ENCODE data around the gene MRPS23.

MRPS23 gene

DNA sequence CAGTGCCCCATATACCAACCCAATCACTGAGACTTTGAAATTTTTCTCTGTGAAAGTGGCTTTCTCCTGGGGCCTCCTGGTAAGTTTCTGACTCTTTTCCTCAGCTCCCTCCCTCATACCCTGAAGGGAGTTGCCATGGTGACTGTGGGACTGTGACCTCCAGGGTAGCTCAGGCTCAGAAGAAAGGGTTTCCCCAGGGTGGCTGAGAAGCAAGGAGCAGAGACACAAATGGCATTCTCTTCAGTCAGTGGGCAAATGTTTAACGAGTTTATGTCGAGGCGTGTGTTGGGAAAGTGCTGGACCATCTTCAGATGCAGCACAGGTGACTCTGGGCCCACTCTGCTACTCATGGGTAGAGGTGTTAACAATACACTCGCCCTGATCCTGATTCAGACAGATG is 46.8 kb downstream of the MRPS23 start:
- TF ChIP-seq, protein P1, sequence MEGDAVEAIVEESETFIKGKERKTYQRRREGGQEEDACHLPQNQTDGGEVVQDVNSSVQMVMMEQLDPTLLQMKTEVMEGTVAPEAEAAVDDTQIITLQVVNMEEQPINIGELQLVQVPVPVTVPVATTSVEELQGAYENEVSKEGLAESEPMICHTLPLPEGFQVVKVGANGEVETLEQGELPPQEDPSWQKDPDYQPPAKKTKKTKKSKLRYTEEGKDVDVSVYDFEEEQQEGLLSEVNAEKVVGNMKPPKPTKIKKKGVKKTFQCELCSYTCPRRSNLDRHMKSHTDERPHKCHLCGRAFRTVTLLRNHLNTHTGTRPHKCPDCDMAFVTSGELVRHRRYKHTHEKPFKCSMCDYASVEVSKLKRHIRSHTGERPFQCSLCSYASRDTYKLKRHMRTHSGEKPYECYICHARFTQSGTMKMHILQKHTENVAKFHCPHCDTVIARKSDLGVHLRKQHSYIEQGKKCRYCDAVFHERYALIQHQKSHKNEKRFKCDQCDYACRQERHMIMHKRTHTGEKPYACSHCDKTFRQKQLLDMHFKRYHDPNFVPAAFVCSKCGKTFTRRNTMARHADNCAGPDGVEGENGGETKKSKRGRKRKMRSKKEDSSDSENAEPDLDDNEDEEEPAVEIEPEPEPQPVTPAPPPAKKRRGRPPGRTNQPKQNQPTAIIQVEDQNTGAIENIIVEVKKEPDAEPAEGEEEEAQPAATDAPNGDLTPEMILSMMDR (IDR thresholded peaks at IDR 0.05) = no peak

DNA sequence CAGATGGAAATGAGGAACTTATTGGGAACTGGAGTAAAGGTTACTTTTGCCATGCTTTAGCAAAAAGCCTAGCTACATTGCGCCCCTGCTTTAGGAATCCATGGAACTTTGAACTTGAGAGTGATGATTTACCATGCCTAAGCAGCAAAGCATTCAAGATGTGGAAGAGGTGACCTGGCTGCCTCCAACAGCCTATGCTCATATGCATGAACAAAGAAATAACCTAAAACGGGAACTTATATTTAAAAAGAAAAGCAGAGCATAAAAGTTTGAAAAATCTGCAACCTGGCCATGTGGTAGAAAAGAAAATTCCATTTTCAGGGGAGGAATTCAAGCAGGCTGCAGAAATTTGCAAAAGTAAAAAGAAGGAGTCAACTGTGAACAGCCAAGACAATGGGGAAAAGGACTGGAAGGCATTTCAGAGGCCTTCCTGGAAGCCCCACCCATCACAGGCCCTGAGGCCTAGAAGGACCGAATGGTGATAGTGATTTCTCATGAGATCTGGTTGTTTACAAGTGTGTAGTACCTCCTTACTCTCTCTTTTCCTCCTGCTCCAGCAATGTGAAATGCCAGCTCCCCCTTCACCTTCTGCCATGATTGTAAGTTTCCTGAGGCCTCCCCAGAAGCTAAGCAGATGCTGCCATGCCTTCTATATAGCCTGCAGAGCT is 48.7 kb downstream of the MRPS23 start:
- TF ChIP-seq, protein P1 (IDR thresholded peaks at IDR 0.05) = no peak

DNA sequence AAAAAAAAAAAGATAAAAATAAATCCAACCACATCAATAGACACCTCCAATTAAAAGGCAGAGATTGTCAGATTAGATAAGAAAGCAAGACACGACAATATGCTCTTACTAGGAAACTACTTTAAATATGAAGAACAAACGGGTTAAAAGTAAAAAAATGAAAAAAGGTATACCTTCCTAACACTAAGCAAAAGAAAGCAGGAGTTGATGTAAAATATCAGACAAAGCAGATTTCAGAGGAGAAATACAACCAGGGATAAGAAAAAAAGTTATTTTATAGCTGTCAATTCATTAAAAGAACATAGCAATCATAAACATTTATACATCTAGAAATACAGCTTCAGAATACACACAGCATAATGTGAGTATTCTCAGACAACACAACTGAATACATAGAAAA is 55.0 kb downstream of the MRPS23 start:
- TF ChIP-seq, protein P1 (IDR thresholded peaks at IDR 0.05) = no peak

DNA sequence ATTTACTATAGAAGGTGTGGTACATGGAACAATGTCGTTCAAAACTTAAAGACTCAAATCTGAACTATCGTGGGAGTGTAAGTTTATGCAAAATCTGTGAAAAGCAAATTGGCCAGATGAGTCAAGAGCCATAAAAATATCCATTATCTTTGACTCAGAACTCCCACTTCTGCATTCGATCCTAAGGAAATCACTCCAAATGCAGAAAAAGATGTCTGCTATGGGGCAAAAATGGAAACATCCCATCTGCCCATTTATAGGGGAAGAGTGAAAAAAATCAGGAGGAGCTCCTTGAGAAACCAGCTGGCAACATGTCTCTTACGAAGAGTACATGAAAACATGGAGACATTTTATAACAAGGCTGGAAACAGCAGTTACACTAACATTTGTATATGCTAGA is 61.1 kb downstream of the MRPS23 start:
- TF ChIP-seq, protein P1 (IDR thresholded peaks at IDR 0.05) = no peak

DNA sequence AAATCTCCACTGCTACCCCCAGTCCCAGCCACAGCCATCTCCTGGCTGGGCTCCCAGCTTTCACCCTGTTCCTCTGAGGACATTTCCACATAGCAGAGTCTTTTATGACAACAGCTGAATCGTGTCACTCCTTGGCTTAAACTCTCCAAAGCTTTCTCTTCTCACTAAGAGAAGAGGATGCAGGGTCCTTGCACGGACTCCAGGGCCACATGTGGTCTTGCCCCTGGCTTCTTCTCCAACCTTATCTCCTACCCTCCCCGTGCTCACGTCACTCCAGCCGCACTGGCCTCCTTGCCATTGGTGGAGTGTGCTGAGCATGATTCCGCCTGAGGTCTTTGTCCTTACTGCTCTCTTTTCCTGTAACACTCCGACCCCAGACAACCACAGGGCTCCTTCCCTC is 64.8 kb downstream of the MRPS23 start:
- TF ChIP-seq, protein P1 (IDR thresholded peaks at IDR 0.05) = no peak
